ENCODE data around the gene AGXT.

Gene AGXT

DNA sequence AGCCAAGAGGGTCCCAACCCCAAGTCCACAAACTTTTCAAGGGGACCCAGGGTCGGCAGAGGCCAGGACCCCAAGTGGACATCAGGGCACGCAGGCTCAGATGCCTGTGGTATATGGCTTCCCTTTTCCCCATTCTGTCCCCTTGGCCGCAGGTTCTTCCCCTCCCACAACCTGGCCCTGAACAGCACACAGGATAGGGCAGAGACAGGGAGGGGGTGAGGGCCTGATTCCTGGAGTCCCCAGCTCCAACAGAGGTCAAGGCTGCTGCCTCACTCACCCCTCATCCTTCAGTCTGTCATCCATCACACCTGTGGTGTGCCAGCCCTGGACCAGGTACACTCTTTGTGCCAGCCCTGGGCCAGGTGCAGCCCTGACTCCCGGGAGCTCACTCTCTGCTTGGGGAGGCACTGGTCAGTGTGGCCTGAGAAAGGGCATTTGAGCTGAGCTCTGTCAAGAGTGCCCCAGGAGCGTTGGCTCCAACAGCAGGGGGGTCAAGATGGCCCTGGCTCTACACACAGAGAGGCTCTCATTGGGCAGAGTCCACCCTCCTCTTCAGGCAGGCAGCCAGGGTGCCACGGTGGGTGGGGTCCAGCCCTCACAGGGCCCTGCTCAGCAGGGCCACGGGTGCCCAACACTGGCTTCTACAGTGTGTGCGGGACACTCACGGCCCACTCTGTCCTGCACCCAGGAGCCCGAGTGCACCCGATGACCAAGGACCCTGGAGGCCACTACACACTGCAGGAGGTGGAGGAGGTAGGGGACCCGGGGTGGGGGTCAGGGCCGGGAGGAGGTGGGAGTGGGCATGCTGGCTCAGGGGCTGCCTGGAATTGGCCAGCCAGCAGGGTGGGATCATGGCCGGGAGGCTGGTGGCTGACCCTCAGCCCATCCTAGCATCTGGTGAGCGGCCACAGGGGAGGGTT is 1.6 kb downstream of the AGXT start:
- no peak for DNase-seq (ENCODE audit: low spot score)

DNA sequence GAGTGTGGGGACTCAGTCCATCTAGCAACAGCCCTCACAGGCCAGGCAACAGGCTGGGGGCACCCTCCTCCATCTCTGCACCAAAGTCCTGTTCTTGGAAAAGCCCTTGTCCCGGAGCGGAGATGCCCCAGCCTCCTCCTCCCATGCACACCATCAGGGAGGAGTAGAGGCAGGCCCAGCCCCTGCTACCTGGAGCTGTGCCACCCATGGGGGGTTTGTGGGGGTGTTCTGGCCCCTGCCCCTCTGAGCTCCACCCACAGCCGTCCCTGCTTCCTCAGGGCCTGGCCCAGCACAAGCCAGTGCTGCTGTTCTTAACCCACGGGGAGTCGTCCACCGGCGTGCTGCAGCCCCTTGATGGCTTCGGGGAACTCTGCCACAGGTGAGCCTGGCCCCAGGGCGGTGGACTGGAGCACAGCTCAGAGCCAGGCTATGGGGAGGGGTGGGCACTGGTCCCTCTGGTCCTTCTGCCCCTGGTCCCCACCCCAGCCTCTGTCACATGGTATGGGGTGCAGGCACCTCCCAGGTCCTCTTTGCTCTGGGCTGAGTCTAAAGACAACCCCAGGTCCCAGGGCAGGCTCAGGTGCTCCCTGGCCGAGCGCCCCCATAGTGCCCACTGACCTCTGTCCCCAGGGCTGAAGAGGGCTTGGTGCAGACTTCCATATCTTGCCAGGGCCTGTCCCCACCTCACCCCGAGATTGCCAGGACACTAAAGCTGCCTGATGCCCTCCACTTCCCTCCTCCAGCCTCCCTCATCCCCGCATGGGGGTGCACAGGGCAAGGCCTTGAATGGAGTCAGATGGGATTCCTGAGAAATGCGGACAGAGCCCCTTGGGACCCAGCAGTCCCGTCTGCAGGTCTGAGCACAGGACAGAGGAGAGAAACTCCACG is 2.7 kb downstream of the AGXT start:
- no peak for DNase-seq (ENCODE audit: low spot score)

DNA sequence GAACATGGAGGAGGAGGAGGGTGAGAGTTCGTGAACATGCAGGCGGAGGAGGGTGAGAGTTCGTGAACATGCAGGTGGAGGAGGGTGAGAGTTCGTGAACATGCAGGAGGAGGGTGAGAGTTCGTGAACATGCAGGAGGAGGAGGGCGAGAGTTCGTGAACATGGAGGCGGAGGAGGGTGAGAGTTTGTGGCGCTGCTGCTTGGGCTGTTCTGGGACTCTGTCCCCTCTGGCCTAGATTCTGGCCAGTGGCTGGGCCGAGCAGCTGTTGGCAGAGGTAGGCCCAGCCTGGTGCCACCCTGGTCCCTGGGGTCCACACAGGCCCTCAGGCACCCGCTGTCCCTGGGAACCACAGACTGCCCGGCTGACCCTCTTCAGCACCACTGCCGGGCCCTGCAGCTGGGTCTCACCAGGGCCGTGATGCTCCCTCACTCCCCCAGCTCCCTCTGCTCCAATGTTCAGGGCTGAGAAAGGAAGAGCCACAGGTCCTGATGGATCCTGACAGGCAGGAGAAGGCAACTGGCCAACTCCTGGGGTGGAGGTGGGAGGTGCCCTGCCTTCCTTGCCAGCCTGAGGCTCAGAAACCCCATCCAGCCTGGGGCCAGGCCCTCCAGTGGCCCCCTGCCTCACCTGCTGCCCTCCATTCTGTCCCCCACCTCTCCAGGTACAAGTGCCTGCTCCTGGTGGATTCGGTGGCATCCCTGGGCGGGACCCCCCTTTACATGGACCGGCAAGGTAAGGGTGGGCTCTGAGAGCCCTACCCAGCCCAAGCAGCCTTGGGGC is 3.9 kb downstream of the AGXT start:
- DNase-seq (ENCODE audit: low spot score) = no peak

DNA sequence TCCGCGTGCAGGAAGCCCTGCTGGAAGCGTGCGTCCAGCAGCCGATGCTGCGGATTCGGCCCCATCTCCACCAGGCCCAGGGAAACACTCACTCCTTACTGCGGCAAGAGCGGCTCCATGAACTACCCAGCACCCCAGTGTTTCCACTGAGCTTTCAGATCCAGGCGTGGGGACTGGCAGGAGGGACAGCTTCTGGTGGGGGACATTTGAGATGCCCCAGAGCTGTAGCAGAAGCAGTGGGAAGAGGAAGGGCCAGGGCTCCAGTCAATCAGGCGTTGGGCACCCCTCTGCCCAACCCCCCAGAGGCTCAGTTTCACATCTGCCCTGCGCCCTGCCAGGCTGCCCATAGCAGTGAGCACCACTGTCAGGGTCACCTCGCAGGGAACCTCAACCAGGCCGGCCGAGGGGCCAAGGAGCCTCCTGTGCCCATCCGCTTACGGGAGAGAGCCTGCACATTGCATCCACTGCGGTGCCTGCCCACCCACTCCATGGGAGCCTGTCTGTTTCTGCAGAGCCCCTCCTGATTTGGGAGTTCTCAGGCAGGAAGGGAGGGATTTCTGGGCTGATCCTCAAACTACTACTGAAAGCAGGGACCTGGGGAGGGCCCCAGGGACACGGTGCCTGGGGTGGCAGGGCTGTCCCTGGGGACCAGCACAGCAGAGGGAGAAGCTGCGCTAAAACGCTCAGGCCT is 4.6 kb downstream of the AGXT start:
- no peak for DNase-seq (ENCODE audit: low spot score)

DNA sequence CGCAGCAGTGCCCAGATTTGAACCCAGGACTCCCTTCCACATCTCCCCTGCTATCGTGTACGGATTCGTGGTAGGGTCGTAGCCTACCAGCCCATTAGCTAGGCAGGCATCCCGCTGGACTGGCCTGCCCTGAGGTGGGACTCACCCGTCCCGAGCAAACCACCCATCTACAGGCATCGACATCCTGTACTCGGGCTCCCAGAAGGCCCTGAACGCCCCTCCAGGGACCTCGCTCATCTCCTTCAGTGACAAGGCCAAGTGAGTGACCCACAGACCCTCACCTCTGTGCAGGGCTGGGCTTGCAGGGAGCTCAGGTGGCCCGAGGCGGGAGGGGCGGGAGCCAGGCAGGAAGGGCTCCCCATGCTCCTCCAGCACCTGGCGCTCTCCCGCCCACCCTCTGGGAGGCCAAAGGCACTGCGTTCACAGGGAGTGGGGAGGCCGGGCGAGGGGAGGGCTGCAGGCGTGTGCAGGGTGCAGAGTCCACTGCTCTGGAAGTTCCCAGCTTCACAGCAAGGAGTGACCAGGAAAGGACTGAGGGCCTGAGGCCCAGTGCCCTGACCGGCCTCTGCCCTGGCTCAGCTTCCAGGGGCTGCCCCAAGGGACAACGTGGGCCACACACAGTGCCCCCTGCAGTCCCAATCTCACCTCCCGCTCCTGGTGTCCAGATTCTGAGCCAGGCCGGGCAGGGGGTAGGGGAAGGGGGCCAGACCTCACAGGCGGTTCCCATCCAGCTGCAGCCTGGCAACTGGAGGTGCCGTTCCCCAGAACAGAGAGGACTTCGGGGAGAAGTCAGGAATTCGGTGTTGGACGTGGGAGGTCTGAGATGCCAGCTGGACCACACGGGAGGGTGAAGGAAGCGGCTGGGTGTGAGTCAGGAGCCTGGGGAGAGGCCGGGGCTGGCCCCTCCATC is 5.4 kb downstream of the AGXT start:
- DNase-seq (ENCODE audit: low spot score) = peak; percentile 90

DNA sequence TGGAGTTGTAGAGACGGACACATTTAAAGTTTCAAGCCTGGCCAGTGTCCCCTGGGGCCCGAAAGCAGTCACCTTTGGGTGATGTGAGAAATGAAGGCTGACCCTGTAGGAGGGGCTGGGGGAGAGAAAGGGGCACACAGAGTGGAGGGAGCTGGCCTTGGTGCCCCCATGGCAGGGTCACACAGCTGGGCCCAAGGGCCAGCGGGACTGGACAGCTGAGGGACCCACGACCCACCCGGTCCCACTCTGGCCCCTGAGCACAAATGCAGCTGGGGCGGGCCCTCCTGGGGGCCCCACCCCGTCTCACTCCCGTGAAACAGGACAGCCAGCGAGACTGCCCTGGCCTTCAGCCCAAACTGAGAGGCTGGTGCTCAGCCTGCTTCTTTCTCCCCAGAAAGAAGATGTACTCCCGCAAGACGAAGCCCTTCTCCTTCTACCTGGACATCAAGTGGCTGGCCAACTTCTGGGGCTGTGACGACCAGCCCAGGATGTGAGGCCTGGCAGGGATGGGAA is 6.1 kb downstream of the AGXT start:
- DNase-seq (ENCODE audit: low spot score) = no peak

DNA sequence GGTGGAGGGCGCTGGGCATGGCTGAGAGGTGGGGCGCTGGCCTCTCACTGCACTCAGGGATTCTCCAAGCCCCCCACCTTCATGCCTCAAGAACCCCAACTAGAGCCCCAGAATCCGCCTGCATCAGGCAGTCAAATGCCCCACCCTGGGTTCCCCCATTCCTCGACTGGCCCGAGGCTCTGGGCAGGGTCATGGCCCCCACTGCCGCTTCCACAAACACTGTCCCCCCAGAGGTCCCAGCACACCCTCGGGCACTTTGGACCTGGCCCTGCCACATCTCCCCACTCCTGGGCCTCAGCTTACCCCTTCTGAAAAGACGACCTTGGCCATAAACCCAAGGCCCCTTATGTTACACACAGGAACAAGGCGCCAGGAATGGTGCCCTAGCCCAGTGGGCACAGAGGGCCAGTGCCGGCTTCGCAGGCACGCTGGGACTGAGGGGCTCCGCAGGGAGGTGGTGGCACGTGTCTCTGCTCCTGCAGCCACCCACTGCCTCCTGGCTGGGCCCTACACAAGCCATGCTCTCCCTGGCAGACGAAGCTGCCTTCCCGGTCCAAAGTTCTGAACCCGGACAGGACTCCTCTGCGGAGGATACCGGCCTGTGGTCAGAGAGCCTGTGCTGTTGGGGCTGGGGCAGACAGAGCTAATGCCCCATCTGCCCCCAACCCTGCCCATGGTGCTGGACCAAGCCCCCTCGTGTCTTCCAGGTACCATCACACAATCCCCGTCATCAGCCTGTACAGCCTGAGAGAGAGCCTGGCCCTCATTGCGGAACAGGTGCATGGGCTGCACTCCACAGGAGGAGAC is 6.8 kb downstream of the AGXT start:
- no peak for DNase-seq (ENCODE audit: low spot score)

DNA sequence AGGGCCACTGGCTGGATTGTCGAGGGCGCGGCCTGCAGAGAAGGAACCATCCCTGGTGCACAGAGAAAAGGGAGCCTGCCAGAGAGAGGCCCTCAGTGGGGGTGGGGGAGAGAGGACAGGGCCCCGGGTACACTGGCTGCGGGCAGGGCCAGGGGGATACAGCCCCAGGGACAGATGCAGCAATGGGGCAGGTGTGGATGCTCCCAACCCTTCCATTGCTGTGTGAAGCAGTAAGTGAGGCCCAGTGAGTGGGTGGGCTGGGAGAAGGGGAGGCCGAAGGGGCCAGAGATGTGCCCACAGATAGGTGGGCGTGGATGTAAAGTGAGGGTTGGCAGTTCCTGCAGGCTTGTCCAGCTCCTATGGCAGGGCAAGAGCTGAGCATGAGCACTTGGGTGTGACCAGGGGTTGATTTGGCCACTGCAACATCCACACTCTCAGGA is 7.4 kb downstream of the AGXT start:
- DNase-seq (ENCODE audit: low spot score) = no peak

DNA sequence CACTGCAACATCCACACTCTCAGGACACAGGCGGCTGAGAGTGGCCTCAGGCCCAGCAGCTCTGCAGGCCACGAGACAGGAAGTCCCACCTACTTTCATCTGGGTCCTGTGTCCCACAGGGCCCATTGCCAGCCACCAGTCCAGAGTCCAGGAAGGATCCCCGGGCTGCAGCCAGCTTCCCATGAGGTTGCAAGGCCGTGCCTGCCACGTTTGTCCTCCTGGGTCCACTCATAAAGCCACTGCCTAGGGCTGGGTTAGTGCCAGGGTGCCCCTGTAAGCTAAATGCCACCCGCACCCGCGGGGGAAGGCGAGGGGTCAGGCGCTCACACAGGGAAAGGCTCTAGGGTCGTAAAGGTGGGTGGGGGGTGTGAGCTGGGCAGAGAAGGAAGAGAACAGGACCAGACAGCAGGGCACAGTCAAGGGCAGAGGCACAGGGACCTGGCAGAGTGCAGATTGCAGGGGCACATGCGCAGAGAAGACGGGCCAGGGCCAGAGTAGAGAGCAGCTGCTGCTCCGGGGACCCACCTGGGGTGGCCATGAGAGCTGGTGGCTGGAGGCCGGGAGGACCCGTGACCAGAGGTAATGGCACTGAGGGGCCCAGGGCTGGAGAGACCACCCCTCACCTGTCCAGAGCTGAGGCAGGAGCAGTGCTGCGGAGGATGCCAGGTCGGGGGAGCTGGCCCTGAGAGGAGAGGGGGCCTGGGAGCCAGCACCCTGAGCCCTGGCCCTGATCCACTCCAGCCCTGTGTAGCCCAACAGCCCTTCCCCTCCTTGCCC is 8.0 kb downstream of the AGXT start:
- DNase-seq (ENCODE audit: low spot score) = no peak

DNA sequence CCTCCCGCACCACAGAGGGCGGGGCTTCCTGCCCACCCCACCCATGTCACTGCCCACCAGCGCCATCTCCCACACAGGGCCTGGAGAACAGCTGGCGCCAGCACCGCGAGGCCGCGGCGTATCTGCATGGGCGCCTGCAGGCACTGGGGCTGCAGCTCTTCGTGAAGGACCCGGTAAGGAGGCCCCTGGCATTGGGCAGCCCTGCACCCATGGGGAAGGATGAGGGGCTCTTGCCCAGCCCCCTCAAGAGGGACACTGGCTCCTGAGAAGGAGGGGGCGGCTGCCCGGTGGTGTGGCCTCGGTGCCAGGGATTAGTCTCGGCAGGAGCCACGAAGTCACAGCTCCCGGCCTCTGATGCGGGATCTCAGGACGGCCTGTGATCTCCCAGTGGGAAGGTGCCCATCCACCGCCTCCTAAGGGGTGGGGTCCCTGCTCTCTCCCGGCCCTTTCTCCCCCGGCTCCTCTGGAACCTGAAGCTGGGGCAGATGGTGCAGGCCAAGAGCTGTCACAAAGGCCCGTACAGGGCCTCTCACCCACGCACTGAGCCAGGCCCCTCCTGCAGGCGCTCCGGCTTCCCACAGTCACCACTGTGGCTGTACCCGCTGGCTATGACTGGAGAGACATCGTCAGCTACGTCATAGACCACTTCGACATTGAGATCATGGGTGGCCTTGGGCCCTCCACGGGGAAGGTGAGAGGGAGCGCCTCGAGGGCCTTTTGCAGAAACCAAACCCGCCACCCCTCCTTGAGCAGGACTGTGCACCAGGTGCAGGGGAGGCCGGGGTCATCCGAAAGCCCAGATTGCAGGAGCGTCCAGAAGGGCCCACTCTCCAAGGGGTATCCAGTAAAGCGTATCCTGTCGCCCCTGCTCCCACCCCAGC is 9.1 kb downstream of the AGXT start:
- DNase-seq (ENCODE audit: low spot score) = no peak

DNA sequence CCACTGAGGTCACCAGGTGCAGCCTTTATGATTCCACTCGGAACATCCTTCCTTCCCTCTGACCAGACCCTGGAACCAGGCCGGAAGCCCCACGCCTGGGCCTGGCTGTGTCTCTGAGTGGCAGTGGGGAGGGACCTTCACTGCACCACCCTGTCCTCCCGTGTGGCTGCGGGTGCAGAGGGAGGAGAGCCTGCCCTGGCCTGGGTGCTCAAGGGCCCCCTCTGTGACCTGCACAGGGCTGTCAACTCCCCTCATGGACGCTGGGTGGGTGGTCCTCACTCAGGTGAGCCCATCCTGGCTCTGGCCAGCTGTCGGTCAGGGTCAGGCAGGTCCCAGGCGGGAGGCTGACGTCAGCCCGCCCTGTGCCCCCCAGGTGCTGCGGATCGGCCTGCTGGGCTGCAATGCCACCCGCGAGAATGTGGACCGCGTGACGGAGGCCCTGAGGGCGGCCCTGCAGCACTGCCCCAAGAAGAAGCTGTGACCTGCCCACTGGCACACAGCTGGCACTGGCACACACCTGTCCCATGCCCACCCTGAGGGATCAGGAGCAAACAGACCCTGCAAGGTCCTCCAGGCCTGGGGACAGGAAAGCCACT is 9.8 kb downstream of the AGXT start:
- DNase-seq (ENCODE audit: low spot score) = no peak

DNA sequence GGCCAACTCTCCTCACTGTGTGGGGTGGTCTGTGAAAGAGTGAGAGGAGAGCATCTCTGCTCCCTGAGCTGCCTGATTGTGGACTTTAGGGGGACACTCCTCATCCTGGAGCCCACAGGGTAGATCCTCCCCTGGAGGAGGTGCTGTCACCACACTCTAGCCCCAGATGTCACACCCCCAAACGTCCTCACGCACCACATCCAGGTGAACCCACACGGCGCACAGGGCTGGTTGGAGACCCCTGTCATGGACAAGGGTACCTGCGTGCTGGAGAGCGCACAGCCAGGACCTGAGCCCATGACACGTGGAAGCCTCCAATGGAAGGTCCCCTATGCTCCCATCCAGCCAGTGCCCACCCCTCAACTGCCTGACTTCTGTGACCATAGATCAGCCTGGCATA is 10.5 kb downstream of the AGXT start:
- no peak for DNase-seq (ENCODE audit: low spot score)

DNA sequence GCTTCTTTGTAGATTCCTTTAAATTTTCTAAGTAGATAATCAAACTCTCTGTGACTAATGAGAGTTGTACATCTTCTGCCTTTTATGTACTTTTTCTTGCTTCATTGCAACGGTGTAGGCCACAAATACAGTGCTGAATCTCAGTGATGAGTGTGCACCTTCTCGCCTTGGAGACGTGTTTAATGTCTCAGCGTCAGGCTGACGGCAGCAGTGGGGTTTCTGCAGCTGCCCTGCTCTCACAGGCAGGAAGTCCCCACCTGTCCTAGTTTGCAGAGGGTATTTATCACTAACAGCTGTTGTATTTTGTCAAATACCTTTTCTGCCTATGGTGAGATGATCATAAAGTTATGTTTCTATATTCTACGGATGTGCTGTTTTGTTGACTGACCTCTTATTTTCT is 13.3 kb downstream of the AGXT start:
- no peak for DNase-seq (ENCODE audit: low spot score)

DNA sequence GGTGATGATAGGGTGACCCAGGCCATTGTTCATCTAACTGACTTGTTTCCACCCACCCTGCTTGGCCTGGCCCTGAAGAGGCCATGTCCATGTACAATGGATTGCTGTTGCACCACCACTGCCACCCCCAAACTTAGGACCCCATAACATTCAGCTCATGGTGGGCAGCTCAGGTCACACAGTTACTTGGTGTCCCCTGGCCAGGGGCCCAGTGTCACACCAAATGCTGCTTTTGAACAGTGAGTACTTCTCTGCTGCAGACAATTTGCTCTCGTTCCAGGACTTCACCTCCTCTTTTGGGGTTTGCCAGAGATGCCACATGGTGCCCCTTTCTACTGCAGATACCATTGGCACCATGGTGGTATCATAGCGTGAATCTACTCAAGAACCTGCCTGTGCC is 15.6 kb downstream of the AGXT start:
- no peak for DNase-seq (ENCODE audit: low spot score)

DNA sequence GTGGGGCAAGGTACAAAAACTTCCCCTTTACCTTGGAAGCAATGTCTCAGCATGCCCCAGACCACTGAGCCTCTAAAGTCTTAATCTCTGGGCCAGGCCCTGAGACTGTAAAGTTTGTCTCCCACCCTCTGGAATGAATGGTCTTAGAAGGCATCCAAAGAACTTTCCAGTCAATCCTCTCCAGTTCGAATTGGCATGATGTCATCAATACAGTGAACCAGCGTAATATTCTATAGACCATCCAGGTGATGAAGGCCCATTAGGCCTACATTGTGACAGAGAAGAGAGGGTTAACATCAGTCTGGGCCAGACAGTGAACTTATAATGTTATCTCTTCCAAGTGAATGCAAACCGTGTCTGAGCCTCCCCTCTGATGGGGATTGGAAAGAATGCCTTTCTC is 16.1 kb downstream of the AGXT start:
- no peak for DNase-seq (ENCODE audit: low spot score)

DNA sequence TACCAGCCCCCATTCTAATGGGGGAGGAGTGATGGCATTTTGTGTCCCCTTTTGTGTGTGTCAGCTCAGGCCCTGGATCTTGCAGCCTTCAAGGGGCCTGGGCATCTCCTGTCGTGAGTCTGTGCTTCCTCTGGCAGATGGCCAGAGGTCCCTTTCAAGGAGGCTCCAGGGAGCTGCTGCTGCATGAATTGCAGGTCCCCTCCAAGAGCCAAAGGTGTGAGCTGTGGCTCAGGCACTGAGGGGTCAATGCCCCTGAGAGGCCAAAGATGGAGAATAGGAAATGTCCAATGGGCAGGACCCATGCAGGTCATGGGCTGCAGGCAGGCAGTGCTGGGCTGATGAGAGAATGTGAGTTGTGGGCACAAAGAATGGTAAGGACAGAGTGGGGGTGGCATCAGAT is 16.9 kb downstream of the AGXT start:
- DNase-seq (ENCODE audit: low spot score) = no peak

DNA sequence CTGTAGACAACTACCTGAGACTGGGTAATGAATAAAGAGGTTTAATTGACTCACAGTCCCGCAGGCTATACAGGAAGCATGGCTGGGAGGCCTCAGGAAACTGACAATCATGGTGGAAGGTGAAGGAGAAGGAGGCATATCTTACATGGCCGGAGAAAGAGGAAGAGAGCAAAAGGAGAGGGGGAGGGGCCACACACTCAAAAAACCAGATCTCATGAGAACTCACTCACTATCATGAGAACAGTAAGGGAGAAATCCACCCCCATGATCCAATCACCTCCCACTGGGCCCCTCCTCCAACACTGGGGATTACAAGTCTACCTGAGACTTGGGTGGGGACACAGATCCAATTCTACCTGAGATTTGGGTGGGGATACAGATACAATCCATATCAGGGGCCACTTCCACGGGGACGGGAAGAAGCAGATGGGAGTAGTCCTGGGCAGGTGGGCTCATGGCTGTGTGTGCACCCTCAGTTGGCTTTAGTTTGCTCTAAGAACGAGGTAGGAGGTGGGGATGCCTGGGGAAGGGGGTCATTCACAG is 17.5 kb downstream of the AGXT start:
- DNase-seq (ENCODE audit: low spot score) = no peak

Measured in HuH-7.5 (cell line).